ENCODE measurements around the gene PRPF6.
A peak's percentile ranks its signal among the peaks of the same experiment; 100 is the strongest.
"Not testable (repeated sequence)": the region's sequence is repeated elsewhere in the genome, so short reads cannot be mapped to it uniquely, and the experiment has no call there.

Gene PRPF6

GRCh38 chr20:63973636-63974401 is 7.1 kb upstream of the PRPF6 start:
- DNase-seq = peak; percentile 82

GRCh38 chr20:63974402-63975200 is 6.3 kb upstream of the PRPF6 start:
- no peak for DNase-seq

- DNase-seq = not testable (repeated sequence)
Measured at GRCh38 chr20:63976511-63976910, 4.4 kb upstream of the PRPF6 start.

- DNase-seq = no peak
Measured at GRCh38 chr20:63976980-63977738, 3.8 kb upstream of the PRPF6 start.

- no peak for DNase-seq
Measured at GRCh38 chr20:63977739-63978276, 3.1 kb upstream of the PRPF6 start.

GRCh38 chr20:63978319-63979228 is 2.4 kb upstream of the PRPF6 start:
- no peak for DNase-seq

- DNase-seq = no peak
Measured at GRCh38 chr20:63979229-63979556, 1.7 kb upstream of the PRPF6 start.

- no peak for DNase-seq
Measured at GRCh38 chr20:63979557-63980316, 1.2 kb upstream of the PRPF6 start, which contains the start of gene SAMD10. Gene SAMD10 (minus strand): TSS chr20:63979642. CDS start chr20:63979467, 175 bp downstream.

- no peak for DNase-seq
Measured at GRCh38 chr20:63980317-63980805, 571 bp upstream of the PRPF6 start.

GRCh38 chr20:63982937-63983336 is 2.0 kb downstream of the PRPF6 start:
- DNase-seq = no peak

GRCh38 chr20:64000906-64001305 is 20.0 kb downstream of the PRPF6 start:
- no peak for DNase-seq

GRCh38 chr20:64001607-64002011 is 20.7 kb downstream of the PRPF6 start:
- no peak for DNase-seq

- DNase-seq = no peak
Measured at GRCh38 chr20:64003960-64004725, 23.2 kb downstream of the PRPF6 start.

- no peak for DNase-seq
Measured at GRCh38 chr20:64005394-64005793, 24.5 kb downstream of the PRPF6 start.

GRCh38 chr20:64006490-64006889 is 25.6 kb downstream of the PRPF6 start:
- DNase-seq = no peak

- DNase-seq = no peak
Measured at GRCh38 chr20:64006902-64007301, 26.0 kb downstream of the PRPF6 start.

- DNase-seq = no peak
Measured at GRCh38 chr20:64009811-64010387, 29.0 kb downstream of the PRPF6 start.

GRCh38 chr20:64010711-64011237 is 29.8 kb downstream of the PRPF6 start:
- DNase-seq = no peak

- no peak for DNase-seq
Measured at GRCh38 chr20:64011366-64011779, 30.4 kb downstream of the PRPF6 start.
